NCI-H510A treated with DMSO at 0.1 percent for 48 hours (cell line): ENCODE measurements around the gene RALGPS1.

Experiments used
- DNase-seq: peaks from one replicate; lab custom pipeline; 2025; lab: John Stamatoyannopoulos, UW

Gene RALGPS1

GRCh38 chr9:127022913-127023660 is 108.5 kb downstream of the RALGPS1 start:
- no peak for DNase-seq

GRCh38 chr9:127025042-127025441 is 110.5 kb downstream of the RALGPS1 start:
- DNase-seq, result no peak

GRCh38 chr9:127027694-127028093 is 113.1 kb downstream of the RALGPS1 start:
- no peak for DNase-seq

DNA sequence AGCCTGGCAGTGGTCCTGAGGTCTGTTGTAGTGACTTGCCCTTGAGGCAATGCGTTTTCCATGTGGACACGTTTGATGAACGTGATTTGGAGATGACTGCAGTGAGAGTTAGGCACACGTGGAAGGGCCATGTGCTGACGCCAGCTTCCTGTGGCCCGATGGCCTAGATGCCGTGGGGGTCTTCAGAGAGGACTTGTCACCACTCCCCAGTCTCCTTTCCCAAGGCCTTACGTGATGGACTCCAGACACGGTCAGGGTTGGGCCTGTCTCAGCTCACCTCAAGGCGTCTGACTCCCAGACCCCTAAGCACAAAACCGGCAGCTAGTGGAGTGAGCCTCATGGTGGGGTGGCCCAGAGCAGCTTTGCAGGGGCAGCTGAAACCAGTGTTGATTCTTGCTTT is 115.0 kb downstream of the RALGPS1 start:
- no peak for DNase-seq

GRCh38 chr9:127030814-127031740 is 116.5 kb downstream of the RALGPS1 start:
- DNase-seq, result no peak

DNA sequence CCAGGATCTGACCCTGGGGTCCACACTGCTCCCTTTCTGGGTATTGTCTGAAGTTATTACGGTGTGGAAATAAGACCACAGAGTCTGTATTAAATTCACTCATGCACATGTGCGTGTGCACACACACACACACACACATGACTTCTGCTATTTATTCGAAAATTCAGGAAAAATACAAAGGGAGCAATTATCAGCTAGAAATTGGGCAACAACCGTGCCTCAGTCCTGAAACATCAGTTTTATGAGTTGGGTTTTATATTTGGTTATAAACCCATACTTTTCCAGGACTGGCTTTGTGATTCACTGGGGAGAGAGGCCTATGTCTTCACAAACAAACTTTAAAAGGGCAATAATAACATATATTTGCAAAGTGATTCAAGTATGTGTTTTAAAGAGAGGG is 117.7 kb downstream of the RALGPS1 start:
- DNase-seq, result no peak

DNA sequence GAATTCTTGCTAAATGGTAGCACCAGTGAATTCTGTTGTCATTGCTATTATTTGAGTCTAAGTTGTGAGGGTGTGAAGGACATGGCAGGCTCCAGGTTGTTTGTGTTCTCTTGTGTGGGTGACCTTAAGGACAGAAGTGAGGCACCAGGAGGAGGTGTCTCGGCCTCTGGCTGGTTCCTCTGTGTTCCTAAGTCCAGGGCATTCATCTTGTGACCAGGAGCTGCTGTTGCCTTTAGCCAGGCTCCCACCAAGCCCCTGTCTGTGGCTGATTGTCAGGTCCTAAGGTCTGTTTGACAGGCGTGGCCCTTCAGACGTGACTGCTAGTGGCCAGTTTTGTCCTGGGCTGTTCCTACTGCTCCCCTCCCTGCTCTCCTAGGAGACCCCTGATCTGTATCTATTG is 118.5 kb downstream of the RALGPS1 start:
- DNase-seq, result no peak

DNA sequence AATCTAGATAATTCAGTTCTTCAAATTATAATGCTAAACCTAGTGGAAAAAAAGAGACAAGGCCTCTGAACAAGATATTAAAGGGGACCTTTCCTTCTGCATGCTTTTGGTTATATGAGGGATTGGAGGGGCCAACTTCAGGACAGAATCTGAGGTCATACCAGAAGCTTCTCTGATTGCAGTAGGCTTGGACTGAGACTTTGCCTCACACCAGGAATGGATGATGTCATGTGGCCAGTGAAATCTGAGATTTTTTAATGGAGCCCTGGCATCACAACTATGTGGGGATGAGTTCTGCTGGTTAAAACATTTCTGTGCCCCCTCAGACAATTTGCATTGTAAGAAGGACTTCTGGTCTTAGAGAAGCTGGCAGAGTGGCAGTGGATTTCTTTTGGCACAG is 119.2 kb downstream of the RALGPS1 start:
- no peak for DNase-seq

GRCh38 chr9:127034691-127035090 is 120.1 kb downstream of the RALGPS1 start:
- DNase-seq, result no peak

DNA sequence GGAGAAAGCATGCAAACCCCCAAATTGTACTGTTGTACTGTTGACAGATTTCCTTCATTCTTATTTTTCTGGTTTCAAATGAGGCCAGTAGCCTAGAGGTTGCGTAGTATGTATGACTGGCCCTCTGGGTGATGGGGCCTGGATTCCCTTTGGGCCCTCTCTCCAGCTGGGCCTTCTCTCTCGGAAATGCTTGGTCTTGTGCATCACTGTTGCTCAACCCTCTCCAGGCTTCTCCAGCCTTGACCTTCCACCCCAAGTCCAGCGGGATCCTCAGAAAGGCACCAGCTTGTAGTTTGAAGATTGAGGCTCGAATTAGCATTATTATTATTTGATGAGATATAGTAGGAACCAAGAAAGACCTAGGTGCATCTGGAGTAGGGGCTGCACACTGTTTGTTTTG is 120.8 kb downstream of the RALGPS1 start:
- DNase-seq, result no peak

GRCh38 chr9:127035948-127036347 is 121.4 kb downstream of the RALGPS1 start:
- DNase-seq, result no peak

DNA sequence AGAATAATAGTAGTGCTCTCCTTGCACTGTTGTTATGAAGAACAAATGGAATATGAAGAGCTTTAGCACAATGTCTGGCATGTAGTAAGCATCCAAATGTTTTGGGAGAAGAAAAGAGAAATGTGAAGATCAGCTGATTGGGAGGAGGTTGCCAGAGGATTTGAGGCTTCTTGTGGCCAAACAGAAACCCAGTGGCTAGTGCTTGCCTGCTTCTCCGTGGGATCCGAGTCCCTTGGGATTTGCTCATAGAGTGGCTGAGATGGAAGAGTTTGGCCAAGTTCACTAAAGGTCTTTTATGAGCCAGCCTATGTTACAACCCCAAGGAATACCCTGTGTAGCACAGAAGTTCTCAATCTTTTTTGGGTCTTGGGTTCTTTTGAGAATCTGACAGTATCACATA is 121.9 kb downstream of the RALGPS1 start:
- DNase-seq, result no peak

- no peak for DNase-seq
Measured at GRCh38 chr9:127038531-127038930, 123.9 kb downstream of the RALGPS1 start.

GRCh38 chr9:127039492-127039891 is 124.9 kb downstream of the RALGPS1 start:
- DNase-seq, result no peak

GRCh38 chr9:127045148-127045547 is 130.6 kb downstream of the RALGPS1 start:
- DNase-seq, result no peak

DNA sequence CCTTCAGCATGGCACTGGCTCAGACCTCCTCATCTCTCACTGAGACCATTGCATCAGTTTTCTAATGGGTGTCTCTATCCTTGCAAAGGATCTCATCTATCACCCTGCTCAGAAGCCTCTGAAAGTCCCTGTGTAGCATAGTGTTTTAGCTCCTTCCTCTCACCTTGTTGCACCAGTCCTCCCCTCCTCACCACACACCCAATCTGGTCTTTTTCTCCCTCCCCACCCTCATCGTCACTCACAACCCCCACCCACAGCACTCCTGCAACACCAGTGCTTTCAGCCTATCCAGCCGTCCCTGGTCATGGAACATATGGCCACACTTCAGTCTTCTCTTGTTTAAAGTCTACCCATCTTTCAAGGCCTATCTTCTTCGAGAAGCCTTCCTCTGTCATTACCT is 133.4 kb downstream of the RALGPS1 start:
- no peak for DNase-seq

DNA sequence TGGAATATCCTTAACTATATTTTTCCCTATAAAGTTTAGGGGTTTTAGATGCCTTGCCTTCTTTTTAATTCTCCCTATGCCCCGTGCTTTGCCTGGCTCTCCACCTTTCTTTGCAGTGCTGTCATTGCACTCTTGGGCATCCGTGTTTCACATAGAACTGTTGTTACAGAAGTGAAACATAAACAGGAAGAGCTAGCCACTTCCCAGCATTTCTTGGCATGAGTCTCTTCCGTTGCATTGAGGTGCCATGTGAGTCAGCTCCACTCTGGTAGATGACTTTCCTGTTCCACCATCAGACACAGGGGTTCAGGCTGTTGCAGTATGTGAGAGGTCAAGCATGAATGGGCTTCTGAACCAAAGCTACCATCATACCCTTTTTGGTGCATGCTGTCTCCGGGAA is 134.5 kb downstream of the RALGPS1 start:
- no peak for DNase-seq

GRCh38 chr9:127049581-127049980 is 135.0 kb downstream of the RALGPS1 start:
- no peak for DNase-seq

- DNase-seq, result no peak
Measured at GRCh38 chr9:127050152-127050551, 135.6 kb downstream of the RALGPS1 start.

DNA sequence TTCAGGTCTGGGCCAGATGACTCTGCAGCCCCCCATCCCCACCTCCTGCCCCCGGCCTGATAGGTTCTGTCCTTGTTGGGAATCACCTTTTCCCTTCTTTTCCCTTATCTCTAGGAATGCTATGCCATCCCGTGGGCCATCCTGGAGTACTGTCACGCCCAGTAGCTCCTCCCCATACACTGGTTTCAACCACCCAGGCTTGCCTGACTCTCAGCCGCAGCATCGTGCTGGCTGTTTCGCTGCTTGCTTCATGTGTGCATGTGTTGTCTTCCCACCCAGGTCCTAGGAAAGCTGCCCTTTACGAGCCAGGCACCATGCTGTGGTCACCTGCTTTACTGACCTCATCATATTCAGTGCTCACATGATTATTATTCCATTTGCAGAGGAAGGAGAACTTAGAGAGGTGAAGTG is 136.0 kb downstream of the RALGPS1 start:
- no peak for DNase-seq

DNA sequence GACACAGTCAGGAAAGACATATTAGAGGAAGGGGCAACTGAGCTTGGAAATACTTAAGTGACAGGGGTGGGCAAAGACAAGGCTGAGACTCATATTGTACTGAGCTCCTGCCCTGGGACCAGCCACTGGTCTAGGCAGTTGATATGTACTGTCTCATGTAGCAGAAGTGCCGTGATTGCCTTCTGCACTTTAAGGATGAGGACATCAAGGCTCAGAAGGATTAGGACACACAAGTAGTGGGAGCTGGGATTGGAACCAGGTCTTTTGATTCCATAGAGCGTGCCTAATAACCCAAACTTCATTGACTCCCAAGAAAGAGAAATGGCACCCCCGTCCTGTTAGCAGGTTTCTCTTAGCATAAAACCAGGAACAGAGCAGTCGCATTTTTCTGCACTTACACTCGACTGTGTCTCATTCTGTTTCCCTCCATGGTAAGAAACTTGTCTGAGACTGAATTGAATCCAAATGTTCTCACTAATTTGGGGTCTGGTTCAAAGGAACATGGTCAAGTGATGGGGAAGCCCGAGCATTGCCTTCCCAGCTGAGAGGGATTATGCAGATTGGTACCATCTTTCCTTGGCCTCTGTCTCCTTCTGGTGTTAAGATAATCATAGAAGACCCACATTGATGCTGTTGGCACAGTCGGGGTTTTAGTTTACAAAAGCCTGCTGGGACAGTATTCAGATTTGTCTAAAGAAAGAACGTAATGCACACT is 137.5 kb downstream of the RALGPS1 start:
- DNase-seq, result no peak

GRCh38 chr9:127053057-127053821 is 138.7 kb downstream of the RALGPS1 start:
- DNase-seq, result no peak
